Type B pancreatic cell (in vitro differentiated cells): Measurements from ENCODE around the gene PNPO. TPM values are rescaled to one million over a fixed set of nuclear protein-coding genes. Genes with fewer than 3 reads are reported as not detected.

Source experiments
- DNase-seq: peaks from one replicate; pipeline ENCODE4 v3.0.0; 2021; ENCODE audit warnings: mixed read lengths; ENCODE audit not compliant: unreplicated experiment; ENCODE audit errors: extremely low spot score
- H3K27ac Mint-ChIP-seq: 2 replicates; pipeline ENCODE4 v1.8.0; 2021; ENCODE audit warnings: mild to moderate bottlenecking, mixed read lengths
- H3K27me3 Mint-ChIP-seq: 2 replicates; pipeline ENCODE4 v1.8.0; 2021; ENCODE audit warnings: mixed read lengths
- H3K36me3 Mint-ChIP-seq: 2 replicates; pipeline ENCODE4 v1.8.0; 2021; ENCODE audit warnings: mixed read lengths
- H3K4me1 Mint-ChIP-seq: one replicate; pipeline ENCODE4 v1.8.0; 2021; ENCODE audit warnings: mixed read lengths; ENCODE audit not compliant: unreplicated experiment
- H3K4me3 Mint-ChIP-seq: 2 replicates; pipeline ENCODE4 v1.8.0; 2021; ENCODE audit warnings: mild to moderate bottlenecking, mixed read lengths
- H3K9me3 Mint-ChIP-seq: 2 replicates; pipeline ENCODE4 v1.8.0; 2021; ENCODE audit warnings: mixed read lengths
- total RNA-seq: library from RNA; stranded (reverse); gene quantifications from 2 replicates; pipeline ENCODE4 v1.2.1, GENCODE V29; 2021; ENCODE audit warnings: low replicate concordance
- TF ChIP-seq, protein P1 (sequence below): fragments of 200-600 bp; sonication (generic); conservative IDR thresholded peaks from 2 replicates; pipeline ENCODE4 v1.5.0; 2021; ENCODE audit warnings: antibody characterized with exemption, mild to moderate bottlenecking

Gene PNPO
- total RNA-seq, 1 donor from 2014 or later, result 12.8 TPM

DNA sequence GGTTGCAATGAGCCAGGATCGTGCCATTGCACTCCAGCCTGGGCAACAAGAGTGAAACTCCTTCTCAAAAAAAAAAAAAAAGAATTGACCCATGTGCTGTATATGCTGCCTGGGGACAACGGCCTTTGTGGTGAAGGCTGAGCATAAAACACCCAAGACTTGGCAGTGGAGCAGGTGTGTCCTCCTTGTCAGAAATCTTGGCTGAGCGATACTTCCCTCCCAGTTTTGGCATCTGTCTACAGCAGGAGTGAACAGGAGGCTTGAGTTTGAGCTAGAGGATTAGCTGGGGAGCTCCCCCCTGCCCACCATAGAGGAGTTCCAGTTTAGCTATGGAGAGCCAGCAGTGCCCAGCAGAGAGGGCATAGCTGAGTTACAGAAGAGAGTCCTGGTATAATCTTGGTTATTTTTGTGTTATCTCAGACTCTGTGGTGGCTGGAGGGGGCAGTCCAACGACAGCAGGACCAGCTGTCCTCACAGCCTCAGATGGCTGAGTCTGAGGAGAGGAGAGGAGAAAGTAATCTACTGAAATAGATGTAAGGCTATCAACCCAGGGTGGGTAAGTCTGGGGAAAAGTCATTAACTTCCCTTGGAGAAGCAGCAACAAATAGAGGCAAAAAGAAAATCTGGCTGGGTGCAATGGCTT lies 26.9 kb upstream of the PNPO start:
- Mint-ChIP-seq H3K4me3 (no peak overlapping the region), H3K9me3 (no peaks in the 10 kb centered on the region), H3K4me1 (no peaks in the 10 kb centered on the region), H3K27me3 (no peaks in the 10 kb centered on the region), H3K27ac (no peak overlapping the region), H3K36me3 (peaks cover 5% of the 10 kb centered on the region)
- DNase-seq, result no peak
- TF ChIP-seq, protein P1, sequence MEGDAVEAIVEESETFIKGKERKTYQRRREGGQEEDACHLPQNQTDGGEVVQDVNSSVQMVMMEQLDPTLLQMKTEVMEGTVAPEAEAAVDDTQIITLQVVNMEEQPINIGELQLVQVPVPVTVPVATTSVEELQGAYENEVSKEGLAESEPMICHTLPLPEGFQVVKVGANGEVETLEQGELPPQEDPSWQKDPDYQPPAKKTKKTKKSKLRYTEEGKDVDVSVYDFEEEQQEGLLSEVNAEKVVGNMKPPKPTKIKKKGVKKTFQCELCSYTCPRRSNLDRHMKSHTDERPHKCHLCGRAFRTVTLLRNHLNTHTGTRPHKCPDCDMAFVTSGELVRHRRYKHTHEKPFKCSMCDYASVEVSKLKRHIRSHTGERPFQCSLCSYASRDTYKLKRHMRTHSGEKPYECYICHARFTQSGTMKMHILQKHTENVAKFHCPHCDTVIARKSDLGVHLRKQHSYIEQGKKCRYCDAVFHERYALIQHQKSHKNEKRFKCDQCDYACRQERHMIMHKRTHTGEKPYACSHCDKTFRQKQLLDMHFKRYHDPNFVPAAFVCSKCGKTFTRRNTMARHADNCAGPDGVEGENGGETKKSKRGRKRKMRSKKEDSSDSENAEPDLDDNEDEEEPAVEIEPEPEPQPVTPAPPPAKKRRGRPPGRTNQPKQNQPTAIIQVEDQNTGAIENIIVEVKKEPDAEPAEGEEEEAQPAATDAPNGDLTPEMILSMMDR, result no peak

DNA sequence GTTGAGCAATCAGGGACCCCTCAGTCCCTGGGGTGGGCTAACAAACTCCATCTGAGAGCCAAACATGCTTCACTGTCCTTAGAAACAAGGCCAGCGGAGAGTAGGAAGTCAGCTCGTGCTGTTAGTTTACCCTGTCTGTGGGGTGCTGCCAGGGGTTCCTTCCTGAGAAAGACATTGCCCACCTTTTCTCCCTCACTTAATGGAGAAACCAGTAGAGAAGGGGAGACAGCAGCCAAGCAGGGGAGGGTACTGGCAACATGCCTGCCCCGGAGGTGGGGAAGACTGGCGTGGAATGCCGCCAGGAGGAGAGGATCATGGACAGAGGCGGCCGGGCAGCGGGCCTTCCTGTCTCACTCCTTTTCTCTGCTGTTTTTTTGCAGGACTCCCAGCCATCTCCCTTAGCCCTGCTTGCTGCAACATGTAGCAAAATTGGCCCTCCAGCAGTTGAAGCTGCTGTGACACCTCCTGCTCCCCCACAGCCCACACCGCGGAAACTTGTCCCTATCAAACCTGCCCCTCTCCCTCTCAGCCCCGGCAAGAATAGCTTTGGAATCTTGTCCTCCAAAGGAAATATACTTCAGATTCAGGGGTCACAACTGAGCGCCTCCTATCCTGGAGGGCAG lies 25.5 kb upstream of the PNPO start:
- Mint-ChIP-seq H3K27ac (no peak overlapping the region), H3K4me3 (no peak overlapping the region), H3K36me3 (peaks cover 9% of the 10 kb centered on the region), H3K27me3 (no peaks in the 10 kb centered on the region), H3K9me3 (no peaks in the 10 kb centered on the region), H3K4me1 (no peaks in the 10 kb centered on the region)
- TF ChIP-seq, protein P1, result no peak
- DNase-seq, result no peak

DNA sequence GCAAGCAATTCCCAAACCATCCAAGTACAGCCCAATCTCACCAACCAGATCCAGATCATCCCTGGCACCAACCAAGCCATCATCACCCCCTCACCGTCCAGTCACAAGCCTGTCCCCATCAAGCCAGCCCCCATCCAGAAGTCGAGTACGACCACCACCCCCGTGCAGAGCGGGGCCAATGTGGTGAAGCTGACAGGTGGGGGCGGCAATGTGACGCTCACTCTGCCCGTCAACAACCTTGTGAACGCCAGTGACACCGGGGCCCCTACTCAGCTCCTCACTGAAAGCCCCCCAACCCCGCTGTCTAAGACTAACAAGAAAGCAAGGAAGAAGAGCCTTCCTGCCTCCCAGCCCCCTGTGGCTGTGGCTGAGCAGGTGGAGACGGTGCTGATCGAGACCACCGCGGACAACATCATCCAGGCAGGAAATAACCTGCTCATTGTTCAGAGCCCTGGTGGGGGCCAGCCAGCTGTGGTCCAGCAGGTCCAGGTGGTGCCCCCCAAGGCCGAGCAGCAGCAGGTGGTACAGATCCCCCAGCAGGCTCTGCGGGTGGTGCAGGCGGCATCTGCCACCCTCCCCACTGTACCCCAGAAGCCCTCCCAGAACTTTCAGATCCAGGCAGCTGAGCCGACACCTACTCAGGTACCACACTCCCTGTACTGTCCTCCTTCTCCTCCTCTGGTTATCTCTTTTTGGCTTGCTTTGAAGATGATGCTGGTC lies 24.7 kb upstream of the PNPO start:
- H3K4me1 Mint-ChIP-seq, result no peaks in the 10 kb centered on the region
- no peak overlapping the region for H3K4me3 Mint-ChIP-seq
- no peaks in the 10 kb centered on the region for H3K9me3 Mint-ChIP-seq
- no peaks in the 10 kb centered on the region for H3K27me3 Mint-ChIP-seq
- H3K27ac Mint-ChIP-seq, result no peak overlapping the region
- peaks cover 10% of the 10 kb centered on the region for H3K36me3 Mint-ChIP-seq
- TF ChIP-seq, protein P1, result no peak
- DNase-seq, result no peak

DNA sequence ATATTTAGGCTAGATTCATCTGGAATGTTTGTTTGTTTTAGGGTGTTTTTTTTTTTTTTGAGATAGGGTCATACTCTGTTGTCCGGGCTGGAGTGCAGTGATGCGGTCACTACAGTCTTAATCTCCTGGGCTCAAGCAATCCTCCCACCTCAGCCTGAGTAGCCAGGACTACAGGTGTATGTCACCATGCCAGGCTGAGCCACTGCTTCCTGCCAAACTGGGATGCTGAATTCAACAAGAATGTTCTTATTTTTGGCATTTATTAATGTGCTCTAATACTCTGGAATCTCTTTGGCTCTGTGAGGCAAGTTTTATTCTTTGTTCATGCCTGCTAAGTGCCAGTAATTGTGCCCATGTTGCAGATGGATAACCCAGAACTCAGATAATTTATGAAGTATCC lies 23.8 kb upstream of the PNPO start:
- Mint-ChIP-seq H3K4me1 (no peaks in the 10 kb centered on the region), H3K36me3 (peaks cover 15% of the 10 kb centered on the region), H3K4me3 (no peak overlapping the region), H3K9me3 (no peaks in the 10 kb centered on the region), H3K27ac (no peak overlapping the region), H3K27me3 (no peaks in the 10 kb centered on the region)
- TF ChIP-seq, protein P1, result no peak
- DNase-seq, result no peak

DNA sequence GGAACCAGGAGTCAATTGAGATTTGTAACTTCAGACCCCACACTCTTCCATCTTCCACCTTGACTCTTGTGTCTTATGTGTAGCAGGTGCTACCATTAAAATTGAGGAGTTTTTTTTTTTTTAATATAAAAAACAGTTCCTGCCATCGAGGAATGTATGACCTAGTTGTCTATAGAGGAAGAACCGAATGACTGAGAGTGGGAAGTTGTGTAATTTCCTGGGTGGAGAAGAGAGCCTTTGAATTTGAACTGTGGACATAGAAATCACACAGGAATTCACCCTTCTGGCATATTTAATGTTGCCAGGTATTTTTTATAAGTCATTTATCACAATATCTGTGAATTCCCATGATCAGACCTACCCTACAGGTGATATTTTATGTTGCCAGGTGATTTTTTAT lies 23.4 kb upstream of the PNPO start:
- TF ChIP-seq, protein P1, result no peak
- no peaks in the 10 kb centered on the region for H3K9me3 Mint-ChIP-seq
- no peaks in the 10 kb centered on the region for H3K27me3 Mint-ChIP-seq
- DNase-seq, result no peak
- peaks cover 15% of the 10 kb centered on the region for H3K36me3 Mint-ChIP-seq
- H3K4me1 Mint-ChIP-seq, result no peaks in the 10 kb centered on the region
- no peak overlapping the region for H3K27ac Mint-ChIP-seq
- no peak overlapping the region for H3K4me3 Mint-ChIP-seq
